AG09309 (cell line): Measurements from ENCODE around the gene MYO1F.

Source experiments
- DNase-seq: peaks from one replicate; pipeline ENCODE4 v3.0.0-alpha.2; 2010; ENCODE audit warnings: low read depth
- H3K4me3 ChIP-seq: 2 replicates; pipeline ENCODE4 v1.5.1; 2011; ENCODE audit warnings: mild to moderate bottlenecking, low read depth, low read length, moderate library complexity; ENCODE audit not compliant: control insufficient read depth
- TF ChIP-seq, protein P1 (sequence below): IDR thresholded peaks from 2 replicates; pipeline ENCODE4 v1.5.1; 2011; ENCODE audit warnings: mild to moderate bottlenecking, low read depth, low read length, inconsistent platforms; ENCODE audit not compliant: insufficient read depth, control insufficient read depth; ENCODE audit errors: missing control alignments

The MYO1F gene

DNA sequence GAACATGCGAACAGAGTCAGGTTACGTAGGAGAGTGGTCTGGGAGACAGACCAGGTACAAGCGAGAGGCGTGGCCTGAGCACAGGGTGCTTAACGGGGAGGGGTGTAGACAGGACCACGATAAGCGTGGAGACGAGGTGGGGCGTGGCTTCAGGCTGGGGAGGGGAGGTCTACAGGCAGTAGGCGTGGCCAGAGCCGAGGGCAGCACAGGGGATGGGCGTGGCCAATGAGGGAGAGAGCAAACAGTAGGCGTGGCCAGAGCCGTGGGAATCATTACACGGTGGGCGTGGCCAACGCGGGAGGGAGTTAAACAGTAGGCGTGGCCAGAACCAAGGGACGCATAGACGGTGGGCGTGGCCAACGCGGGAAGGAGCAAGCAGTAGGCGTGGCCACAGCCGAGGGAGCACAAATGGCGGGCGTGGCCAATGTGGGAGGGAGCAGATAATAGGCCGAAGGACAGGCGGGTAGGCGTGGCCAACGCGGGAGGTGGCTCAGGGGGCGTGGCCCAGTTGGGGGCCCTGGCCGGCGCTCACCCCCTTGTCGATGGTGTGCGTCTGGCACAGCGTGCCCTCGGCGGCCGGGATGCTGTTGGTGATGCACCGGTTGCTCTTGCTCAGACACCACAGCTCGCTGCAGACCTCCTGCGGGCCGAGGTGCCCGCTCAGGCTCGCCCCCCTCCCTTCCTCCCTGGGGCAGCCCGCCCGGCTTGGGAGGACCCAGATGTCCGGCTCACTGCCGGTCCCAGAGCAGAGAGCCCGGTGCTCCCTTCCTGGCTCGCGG is 15.2 kb upstream of the MYO1F start:
- DNase-seq, result peak; percentile 66
- TF ChIP-seq, protein P1, sequence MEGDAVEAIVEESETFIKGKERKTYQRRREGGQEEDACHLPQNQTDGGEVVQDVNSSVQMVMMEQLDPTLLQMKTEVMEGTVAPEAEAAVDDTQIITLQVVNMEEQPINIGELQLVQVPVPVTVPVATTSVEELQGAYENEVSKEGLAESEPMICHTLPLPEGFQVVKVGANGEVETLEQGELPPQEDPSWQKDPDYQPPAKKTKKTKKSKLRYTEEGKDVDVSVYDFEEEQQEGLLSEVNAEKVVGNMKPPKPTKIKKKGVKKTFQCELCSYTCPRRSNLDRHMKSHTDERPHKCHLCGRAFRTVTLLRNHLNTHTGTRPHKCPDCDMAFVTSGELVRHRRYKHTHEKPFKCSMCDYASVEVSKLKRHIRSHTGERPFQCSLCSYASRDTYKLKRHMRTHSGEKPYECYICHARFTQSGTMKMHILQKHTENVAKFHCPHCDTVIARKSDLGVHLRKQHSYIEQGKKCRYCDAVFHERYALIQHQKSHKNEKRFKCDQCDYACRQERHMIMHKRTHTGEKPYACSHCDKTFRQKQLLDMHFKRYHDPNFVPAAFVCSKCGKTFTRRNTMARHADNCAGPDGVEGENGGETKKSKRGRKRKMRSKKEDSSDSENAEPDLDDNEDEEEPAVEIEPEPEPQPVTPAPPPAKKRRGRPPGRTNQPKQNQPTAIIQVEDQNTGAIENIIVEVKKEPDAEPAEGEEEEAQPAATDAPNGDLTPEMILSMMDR, result no peak
- H3K4me3 ChIP-seq, result peak overlapping the region; percentile 18

DNA sequence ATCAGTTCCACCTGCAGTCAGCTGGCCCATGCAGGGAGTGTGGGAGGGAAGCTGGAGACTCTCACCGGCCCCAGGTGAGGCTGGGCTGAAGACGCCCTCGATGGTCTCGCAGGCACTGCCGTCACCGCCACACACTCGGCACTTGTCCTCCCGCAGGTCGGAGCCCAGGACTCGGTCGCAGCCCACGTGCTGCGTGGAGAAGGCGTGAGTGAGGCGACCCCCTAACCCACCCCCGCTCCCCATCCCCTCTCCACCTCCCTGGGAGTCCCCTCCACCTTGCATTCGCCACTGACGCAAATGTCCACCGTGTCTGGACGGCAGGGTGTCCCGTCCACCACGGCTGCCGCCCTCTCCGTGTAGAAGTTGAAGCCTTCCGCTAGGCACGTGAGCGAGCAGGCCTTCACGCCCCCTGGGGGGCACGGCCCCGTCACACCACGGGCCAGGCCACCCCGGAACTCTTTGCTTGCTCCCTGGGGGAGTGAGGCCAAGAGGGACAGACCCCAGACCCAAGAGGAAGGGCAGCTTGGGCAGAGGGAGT is 12.0 kb upstream of the MYO1F start:
- no peak for DNase-seq
- H3K4me3 ChIP-seq, result no peak overlapping the region
- TF ChIP-seq, protein P1, result no peak

DNA sequence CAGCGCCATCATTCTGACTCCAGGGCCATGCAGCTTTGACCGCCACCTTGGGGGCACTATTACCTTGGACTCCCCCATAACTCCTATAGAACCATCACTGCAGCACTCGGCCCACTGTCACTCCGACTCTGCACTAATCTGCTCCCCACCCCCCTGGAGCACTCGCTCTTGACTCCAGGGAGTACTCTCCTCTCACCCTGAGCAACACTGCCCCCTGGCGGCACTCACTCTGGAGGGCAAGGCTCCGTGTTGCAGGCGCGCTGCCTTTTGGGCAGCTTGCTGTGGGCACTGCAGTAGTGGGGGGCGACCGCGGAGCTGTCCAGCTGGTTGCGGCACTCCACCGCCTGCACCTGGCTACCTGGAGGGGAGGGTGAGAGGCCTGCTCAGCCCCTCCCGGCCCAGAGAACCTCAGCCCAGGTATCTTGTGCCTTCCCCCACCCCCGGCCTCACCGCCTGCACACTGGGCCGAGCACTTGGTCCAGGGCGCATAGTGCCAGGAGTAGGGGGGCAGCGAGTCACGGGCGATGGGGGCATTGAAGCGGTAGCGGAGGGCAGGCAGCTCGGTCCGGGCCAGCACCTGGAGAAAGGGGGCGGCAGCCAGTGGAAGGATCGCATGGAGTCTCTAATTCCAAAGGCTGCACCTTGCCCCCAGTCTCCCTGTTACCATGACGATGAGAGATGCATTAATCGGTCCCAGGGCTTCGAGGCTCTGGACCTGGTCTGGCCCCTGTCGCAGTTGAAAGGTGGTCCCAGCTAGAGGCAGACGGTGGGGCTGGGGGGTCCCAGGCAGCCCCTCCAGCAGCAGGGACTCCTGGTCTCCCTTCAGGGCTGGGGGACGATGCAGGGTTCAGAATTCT is 8.9 kb upstream of the MYO1F start:
- no peak for DNase-seq
- no peak overlapping the region for H3K4me3 ChIP-seq
- TF ChIP-seq, protein P1, result peak; percentile 57

DNA sequence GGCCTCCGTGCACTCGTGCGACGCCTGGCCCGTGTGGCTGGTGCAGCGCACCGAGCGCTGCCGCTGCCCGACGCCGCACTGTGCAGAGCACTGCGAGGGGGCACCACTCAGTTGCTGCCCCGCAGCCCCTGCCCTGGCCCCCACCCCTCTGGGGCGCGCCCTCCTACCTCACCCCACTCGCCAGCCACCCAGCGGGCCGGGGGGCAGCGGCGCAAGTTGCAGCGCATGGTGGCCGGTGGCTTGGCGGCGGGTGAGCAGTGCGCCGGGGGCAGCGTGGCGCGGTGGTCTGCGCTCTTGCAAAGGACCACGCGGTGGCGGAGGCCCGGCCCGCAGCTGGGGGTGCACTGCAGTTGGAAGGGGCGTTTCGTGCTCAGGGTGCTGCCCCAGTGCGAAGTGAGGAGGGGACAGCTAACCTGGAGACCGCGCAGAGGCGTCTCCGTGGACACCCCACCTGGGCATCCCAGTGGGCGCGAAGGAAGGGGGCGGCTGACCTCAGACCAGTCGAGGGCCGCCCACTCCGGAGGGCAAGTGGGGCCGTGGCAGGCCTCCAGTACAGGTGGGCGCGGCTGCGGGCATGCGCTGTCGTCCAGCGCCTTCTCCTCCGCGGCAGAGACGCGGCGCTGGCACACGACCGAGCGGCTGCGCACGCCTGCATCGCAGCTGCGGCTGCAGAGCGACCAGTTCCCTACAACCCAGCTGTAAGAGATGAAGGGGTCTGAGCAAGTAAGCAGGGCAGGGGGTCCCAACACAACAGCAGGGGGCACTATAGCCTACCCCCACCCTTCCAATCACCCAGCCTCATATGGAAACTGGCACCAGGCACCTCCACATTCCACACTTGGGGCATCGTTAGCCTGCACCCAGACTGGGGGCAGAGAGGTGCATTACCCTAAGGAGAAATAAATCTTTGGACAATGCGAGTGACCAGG is 8.0 kb upstream of the MYO1F start:
- TF ChIP-seq, protein P1, result no peak
- no peak for DNase-seq
- H3K4me3 ChIP-seq, result no peak overlapping the region

DNA sequence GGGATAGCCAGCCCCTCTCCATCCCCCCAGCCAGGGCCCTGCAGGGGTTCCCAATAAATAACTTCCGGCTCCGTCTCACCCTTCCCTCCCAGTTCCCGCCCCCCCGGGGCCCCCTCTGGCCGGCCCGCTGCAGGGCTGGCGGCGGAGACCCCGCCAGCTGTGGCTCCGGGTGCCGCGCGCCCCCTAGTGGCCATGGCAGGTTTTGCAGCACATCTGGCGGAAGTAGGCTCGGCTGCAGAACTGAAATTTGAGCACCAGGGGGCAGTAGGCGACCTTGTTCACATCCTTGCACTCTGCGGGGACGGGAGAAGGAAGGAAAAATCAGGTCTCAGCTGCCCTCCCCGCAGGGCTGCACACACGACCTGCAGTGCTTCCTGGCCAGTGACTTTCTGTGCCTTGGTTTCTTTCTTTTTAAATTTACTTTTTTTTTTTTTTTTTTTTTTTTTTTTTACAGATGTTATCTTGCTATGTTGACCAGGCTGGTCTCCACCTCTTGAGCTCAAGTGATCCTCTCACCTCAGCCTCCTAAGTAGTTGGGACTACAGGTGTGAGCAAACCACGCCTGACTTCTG is 3.6 kb upstream of the MYO1F start:
- TF ChIP-seq, protein P1, result peak; percentile 98
- no peak overlapping the region for H3K4me3 ChIP-seq
- DNase-seq, result no peak

DNA sequence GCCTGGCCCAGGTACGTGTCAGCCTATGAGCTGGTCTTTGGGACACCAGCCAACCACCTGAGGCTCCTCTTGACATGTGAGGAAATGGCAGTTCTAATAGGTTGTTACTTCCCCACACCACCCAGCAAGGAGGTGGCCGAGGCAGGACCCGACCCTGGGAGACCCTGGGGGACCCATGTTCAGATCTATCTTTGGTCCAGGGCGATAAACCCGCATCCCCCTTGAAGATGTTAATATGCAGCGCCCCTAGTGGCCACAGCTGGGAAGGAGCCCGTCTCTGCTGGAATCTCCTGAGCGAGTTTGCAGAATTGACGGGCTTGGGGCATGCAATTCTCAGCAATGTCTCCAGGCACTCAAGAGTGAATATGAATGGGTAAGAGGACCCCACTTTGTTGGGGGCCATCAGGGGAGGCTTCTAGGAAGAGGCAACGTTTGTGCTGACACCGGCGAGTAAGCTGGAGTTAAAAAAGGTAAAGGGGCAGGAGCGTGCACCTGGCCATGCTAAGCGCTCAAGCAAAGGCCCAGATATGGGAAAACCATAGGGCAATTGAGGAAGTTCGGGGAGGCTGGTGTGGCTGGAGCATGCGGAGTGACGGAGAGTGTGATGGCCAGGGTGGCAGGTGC is 1.5 kb upstream of the MYO1F start:
- DNase-seq, result no peak
- TF ChIP-seq, protein P1, result peak; percentile 91
- no peak overlapping the region for H3K4me3 ChIP-seq
